Measurements from ENCODE around the gene CDH5.

Gene CDH5

GRCh38 chr16:66374176-66374575 is 7.7 kb downstream of the CDH5 start:
- no peak overlapping the region for H3K4me3 ChIP-seq (ENCODE audit: insufficient read depth, low read depth, low read length)
- peaks cover 7% of the 10 kb centered on the region for H3K4me1 ChIP-seq (ENCODE audit: control insufficient read depth, insufficient read depth, low read length)
- no peaks in the 10 kb centered on the region for H3K36me3 ChIP-seq (ENCODE audit: control insufficient read depth, insufficient read depth, low read length)
- WGBS, 2 experiments: 74 to 80% methylated on average over 7 of the region's 7 CpGs
- H3K27ac ChIP-seq (ENCODE audit: insufficient read depth, low read depth, low read length, poor library complexity, severe bottlenecking): no peak overlapping the region
- H3K9me3 ChIP-seq (ENCODE audit: control insufficient read depth, low read length): no peaks in the 10 kb centered on the region
- no peaks in the 10 kb centered on the region for H3K27me3 ChIP-seq (ENCODE audit: control insufficient read depth, insufficient read depth, low read length, poor library complexity, severe bottlenecking)

- no peaks in the 10 kb centered on the region for H3K27me3 ChIP-seq (ENCODE audit: control insufficient read depth, insufficient read depth, low read length, poor library complexity, severe bottlenecking)
- no peaks in the 10 kb centered on the region for H3K9me3 ChIP-seq (ENCODE audit: control insufficient read depth, low read length)
- 86 to 92% methylated on average over 4 to 6 of the region's 9 CpGs for WGBS, 2 experiments
- H3K4me3 ChIP-seq (ENCODE audit: insufficient read depth, low read depth, low read length): no peak overlapping the region
- H3K36me3 ChIP-seq (ENCODE audit: control insufficient read depth, insufficient read depth, low read length): no peaks in the 10 kb centered on the region
- peaks cover 7% of the 10 kb centered on the region for H3K4me1 ChIP-seq (ENCODE audit: control insufficient read depth, insufficient read depth, low read length)
- H3K27ac ChIP-seq (ENCODE audit: insufficient read depth, low read depth, low read length, poor library complexity, severe bottlenecking): no peak overlapping the region
Measured at GRCh38 chr16:66375451-66375850, 9.0 kb downstream of the CDH5 start.

GRCh38 chr16:66376114-66376513 is 9.6 kb downstream of the CDH5 start:
- WGBS, 2 experiments: 63 to 75% methylated on average over 6 of the region's 6 CpGs

GRCh38 chr16:66376577-66377305 is 10.2 kb downstream of the CDH5 start:
- no peaks in the 10 kb centered on the region for H3K27me3 ChIP-seq (ENCODE audit: control insufficient read depth, insufficient read depth, low read length, poor library complexity, severe bottlenecking)
- no peak overlapping the region for H3K27ac ChIP-seq (ENCODE audit: insufficient read depth, low read depth, low read length, poor library complexity, severe bottlenecking)
- H3K9me3 ChIP-seq (ENCODE audit: control insufficient read depth, low read length): no peaks in the 10 kb centered on the region
- peaks cover 7% of the 10 kb centered on the region for H3K4me1 ChIP-seq (ENCODE audit: control insufficient read depth, insufficient read depth, low read length)
- 73 to 76% methylated on average over 10 of the region's 10 CpGs for WGBS, 2 experiments
- H3K36me3 ChIP-seq (ENCODE audit: control insufficient read depth, insufficient read depth, low read length): no peaks in the 10 kb centered on the region
- no peak overlapping the region for H3K4me3 ChIP-seq (ENCODE audit: insufficient read depth, low read depth, low read length)

More at GRCh38 chr16:66376114-66376513, 9.6 kb downstream of the CDH5 start:
- H3K4me1 ChIP-seq (ENCODE audit: control insufficient read depth, insufficient read depth, low read length): peaks cover 7% of the 10 kb centered on the region
- H3K9me3 ChIP-seq (ENCODE audit: control insufficient read depth, low read length): no peaks in the 10 kb centered on the region
- H3K36me3 ChIP-seq (ENCODE audit: control insufficient read depth, insufficient read depth, low read length): no peaks in the 10 kb centered on the region
- no peak overlapping the region for H3K27ac ChIP-seq (ENCODE audit: insufficient read depth, low read depth, low read length, poor library complexity, severe bottlenecking)
- H3K4me3 ChIP-seq (ENCODE audit: insufficient read depth, low read depth, low read length): no peak overlapping the region
- H3K27me3 ChIP-seq (ENCODE audit: control insufficient read depth, insufficient read depth, low read length, poor library complexity, severe bottlenecking): no peaks in the 10 kb centered on the region

- Histone ChIP-seq H3K9me3 (ENCODE audit: control insufficient read depth, low read length) (no peaks in the 10 kb centered on the region), H3K27ac (ENCODE audit: insufficient read depth, low read depth, low read length, poor library complexity, severe bottlenecking) (no peak overlapping the region), H3K36me3 (ENCODE audit: control insufficient read depth, insufficient read depth, low read length) (no peaks in the 10 kb centered on the region), H3K4me3 (ENCODE audit: insufficient read depth, low read depth, low read length) (no peak overlapping the region), H3K27me3 (ENCODE audit: control insufficient read depth, insufficient read depth, low read length, poor library complexity, severe bottlenecking) (no peaks in the 10 kb centered on the region), H3K4me1 (ENCODE audit: control insufficient read depth, insufficient read depth, low read length) (peaks cover 7% of the 10 kb centered on the region)
- 93% methylated on average over 3 of the region's 3 CpGs for WGBS, 2 experiments
Measured at GRCh38 chr16:66377324-66377723, 10.8 kb downstream of the CDH5 start.

- no peak overlapping the region for H3K4me3 ChIP-seq (ENCODE audit: insufficient read depth, low read depth, low read length)
- peaks cover 7% of the 10 kb centered on the region for H3K4me1 ChIP-seq (ENCODE audit: control insufficient read depth, insufficient read depth, low read length)
- H3K27me3 ChIP-seq (ENCODE audit: control insufficient read depth, insufficient read depth, low read length, poor library complexity, severe bottlenecking): no peaks in the 10 kb centered on the region
- H3K27ac ChIP-seq (ENCODE audit: insufficient read depth, low read depth, low read length, poor library complexity, severe bottlenecking): no peak overlapping the region
- no peaks in the 10 kb centered on the region for H3K36me3 ChIP-seq (ENCODE audit: control insufficient read depth, insufficient read depth, low read length)
- 92 to 94% methylated on average over 18 of the region's 18 CpGs for WGBS, 2 experiments
- no peaks in the 10 kb centered on the region for H3K9me3 ChIP-seq (ENCODE audit: control insufficient read depth, low read length)
Measured at GRCh38 chr16:66378741-66379570, 12.5 kb downstream of the CDH5 start.

- peaks cover 7% of the 10 kb centered on the region for H3K4me1 ChIP-seq (ENCODE audit: control insufficient read depth, insufficient read depth, low read length)
- 88 to 94% methylated on average over 3 of the region's 3 CpGs for WGBS, 2 experiments
- no peaks in the 10 kb centered on the region for H3K9me3 ChIP-seq (ENCODE audit: control insufficient read depth, low read length)
- no peaks in the 10 kb centered on the region for H3K36me3 ChIP-seq (ENCODE audit: control insufficient read depth, insufficient read depth, low read length)
- H3K27me3 ChIP-seq (ENCODE audit: control insufficient read depth, insufficient read depth, low read length, poor library complexity, severe bottlenecking): no peaks in the 10 kb centered on the region
- no peak overlapping the region for H3K27ac ChIP-seq (ENCODE audit: insufficient read depth, low read depth, low read length, poor library complexity, severe bottlenecking)
- no peak overlapping the region for H3K4me3 ChIP-seq (ENCODE audit: insufficient read depth, low read depth, low read length)
Measured at GRCh38 chr16:66379571-66379941, 13.1 kb downstream of the CDH5 start.

GRCh38 chr16:66380421-66380820 is 13.9 kb downstream of the CDH5 start:
- H3K4me1 ChIP-seq (ENCODE audit: control insufficient read depth, insufficient read depth, low read length): peaks cover 7% of the 10 kb centered on the region
- no peaks in the 10 kb centered on the region for H3K9me3 ChIP-seq (ENCODE audit: control insufficient read depth, low read length)
- WGBS, 2 experiments: 61 to 63% methylated on average over 3 of the region's 3 CpGs
- no peaks in the 10 kb centered on the region for H3K27me3 ChIP-seq (ENCODE audit: control insufficient read depth, insufficient read depth, low read length, poor library complexity, severe bottlenecking)
- no peaks in the 10 kb centered on the region for H3K36me3 ChIP-seq (ENCODE audit: control insufficient read depth, insufficient read depth, low read length)
- H3K27ac ChIP-seq (ENCODE audit: insufficient read depth, low read depth, low read length, poor library complexity, severe bottlenecking): no peak overlapping the region
- H3K4me3 ChIP-seq (ENCODE audit: insufficient read depth, low read depth, low read length): no peak overlapping the region

- H3K27me3 ChIP-seq (ENCODE audit: control insufficient read depth, insufficient read depth, low read length, poor library complexity, severe bottlenecking): no peaks in the 10 kb centered on the region
- peaks cover under 1% of the 10 kb centered on the region for H3K4me1 ChIP-seq (ENCODE audit: control insufficient read depth, insufficient read depth, low read length)
- 53 to 58% methylated on average over 5 of the region's 5 CpGs for WGBS, 2 experiments
- H3K9me3 ChIP-seq (ENCODE audit: control insufficient read depth, low read length): no peaks in the 10 kb centered on the region
- H3K4me3 ChIP-seq (ENCODE audit: insufficient read depth, low read depth, low read length): no peak overlapping the region
- H3K27ac ChIP-seq (ENCODE audit: insufficient read depth, low read depth, low read length, poor library complexity, severe bottlenecking): no peak overlapping the region
- no peaks in the 10 kb centered on the region for H3K36me3 ChIP-seq (ENCODE audit: control insufficient read depth, insufficient read depth, low read length)
Measured at GRCh38 chr16:66381585-66382170, 15.2 kb downstream of the CDH5 start.

Measured in ectodermal cell (in vitro differentiated cells).